HFFc6 (cell line): ENCODE data around the gene USP53. TPM values are rescaled to one million over a fixed set of nuclear protein-coding genes. Genes with fewer than 3 reads are reported as not detected.
"Not testable (repeated sequence)": the region's sequence is repeated elsewhere in the genome, so short reads cannot be mapped to it uniquely, and the experiment has no call there.

ENCODE experiments used
- DNase-seq: peaks from one replicate; pipeline ENCODE4 v3.0.0-alpha.2; 2018
- H3K27ac Mint-ChIP-seq: 2 replicates; pipeline ENCODE4 v1.8.0; 2020; ENCODE audit warnings: mild to moderate bottlenecking, mixed read lengths
- H3K27me3 Mint-ChIP-seq: 2 replicates; pipeline ENCODE4 v1.8.0; 2021; ENCODE audit warnings: mild to moderate bottlenecking, moderate library complexity, mixed read lengths; ENCODE audit not compliant: insufficient read depth
- H3K36me3 Mint-ChIP-seq: 2 replicates; pipeline ENCODE4 v1.8.0; 2021; ENCODE audit warnings: low read depth, mixed read lengths
- H3K4me1 Mint-ChIP-seq: 2 replicates; pipeline ENCODE4 v1.8.0; 2020; ENCODE audit warnings: low read depth, mixed read lengths
- H3K4me3 Mint-ChIP-seq: 2 replicates; pipeline ENCODE4 v1.8.0; 2020; ENCODE audit warnings: mild to moderate bottlenecking, moderate library complexity, mixed read lengths
- H3K9me3 Mint-ChIP-seq: 2 replicates; pipeline ENCODE4 v1.8.0; 2020; ENCODE audit warnings: mild to moderate bottlenecking, mixed read lengths
- total RNA-seq, 6 experiments: library from RNA; stranded (reverse); fragmentation: NEBNext Ultra II Directional; extraction: Animal tissue kit (Norgen Biotek cat#: 25700); gene quantifications; 2 replicates in 1 of 6; 3 replicates in 5 of 6; pipeline ENCODE4 v1.2.3, GENCODE V29; 2021
- TF ChIP-seq, protein P1 (sequence below): fragments of 200-600 bp; sonication (generic); IDR thresholded peaks from 2 replicates; pipeline ENCODE4 v1.5.0; 2021; ENCODE audit warnings: antibody characterized with exemption, mild to moderate bottlenecking

Gene USP53
- total RNA-seq, 6 experiments from 2014 or later: 113 to 187 (median 120) TPM

GRCh38 chr4:119329835-119330620, 117.5 kb downstream of the USP53 start:
- DNase-seq: no peak
- Mint-ChIP-seq H3K4me3 (no peak overlapping the region), H3K27ac (no peak overlapping the region), H3K9me3 (no peaks in the 10 kb centered on the region), H3K27me3 (peaks cover 4% of the 10 kb centered on the region), H3K36me3 (no peaks in the 10 kb centered on the region), H3K4me1 (no peaks in the 10 kb centered on the region)
- TF ChIP-seq, protein P1, sequence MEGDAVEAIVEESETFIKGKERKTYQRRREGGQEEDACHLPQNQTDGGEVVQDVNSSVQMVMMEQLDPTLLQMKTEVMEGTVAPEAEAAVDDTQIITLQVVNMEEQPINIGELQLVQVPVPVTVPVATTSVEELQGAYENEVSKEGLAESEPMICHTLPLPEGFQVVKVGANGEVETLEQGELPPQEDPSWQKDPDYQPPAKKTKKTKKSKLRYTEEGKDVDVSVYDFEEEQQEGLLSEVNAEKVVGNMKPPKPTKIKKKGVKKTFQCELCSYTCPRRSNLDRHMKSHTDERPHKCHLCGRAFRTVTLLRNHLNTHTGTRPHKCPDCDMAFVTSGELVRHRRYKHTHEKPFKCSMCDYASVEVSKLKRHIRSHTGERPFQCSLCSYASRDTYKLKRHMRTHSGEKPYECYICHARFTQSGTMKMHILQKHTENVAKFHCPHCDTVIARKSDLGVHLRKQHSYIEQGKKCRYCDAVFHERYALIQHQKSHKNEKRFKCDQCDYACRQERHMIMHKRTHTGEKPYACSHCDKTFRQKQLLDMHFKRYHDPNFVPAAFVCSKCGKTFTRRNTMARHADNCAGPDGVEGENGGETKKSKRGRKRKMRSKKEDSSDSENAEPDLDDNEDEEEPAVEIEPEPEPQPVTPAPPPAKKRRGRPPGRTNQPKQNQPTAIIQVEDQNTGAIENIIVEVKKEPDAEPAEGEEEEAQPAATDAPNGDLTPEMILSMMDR: no peak

DNA sequence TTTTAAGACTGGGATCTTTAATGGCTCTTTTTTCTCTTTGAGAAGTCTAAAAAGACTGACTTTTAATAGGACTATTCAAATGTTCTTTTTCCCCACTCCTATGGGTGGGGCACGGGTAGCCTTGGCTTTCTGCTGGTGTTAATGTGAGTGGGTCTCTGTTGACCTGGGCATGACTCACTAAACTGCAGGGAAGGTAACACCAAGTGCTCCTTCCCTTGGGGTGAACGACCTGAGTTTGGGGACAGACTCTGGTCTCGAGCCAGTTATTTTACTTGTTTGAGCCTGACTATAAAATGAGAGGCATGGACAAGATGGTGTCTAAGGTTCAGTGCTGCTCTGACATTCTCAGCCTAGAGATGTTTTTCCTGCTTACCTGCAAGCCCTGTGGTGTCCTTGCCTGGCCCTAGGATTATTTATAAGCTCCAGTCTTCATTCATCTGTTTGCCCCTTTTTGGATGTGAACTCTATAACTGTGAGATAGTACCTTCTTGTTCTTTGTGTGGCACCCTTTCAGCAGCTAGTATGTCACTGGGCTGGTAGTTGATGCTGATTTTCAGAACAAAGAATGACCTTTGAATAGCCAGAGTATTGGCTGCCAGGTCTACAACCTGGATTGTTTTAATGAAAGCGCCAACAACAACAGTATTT, 123.9 kb downstream of the USP53 start:
- H3K4me1 Mint-ChIP-seq, H3K27ac Mint-ChIP-seq, H3K36me3 Mint-ChIP-seq, DNase-seq, H3K27me3 Mint-ChIP-seq, H3K9me3 Mint-ChIP-seq, H3K4me3 Mint-ChIP-seq: not testable (repeated sequence)

- Mint-ChIP-seq H3K4me3 (no peak overlapping the region), H3K4me1 (peaks cover 8% of the 10 kb centered on the region), H3K9me3 (no peaks in the 10 kb centered on the region), H3K36me3 (no peaks in the 10 kb centered on the region), H3K27ac (no peak overlapping the region), H3K27me3 (peaks cover 2% of the 10 kb centered on the region)
- DNase-seq: no peak
- TF ChIP-seq, protein P1: no peak
Measured at GRCh38 chr4:119337010-119337409, 124.5 kb downstream of the USP53 start.

GRCh38 chr4:119339895-119340294, 127.4 kb downstream of the USP53 start:
- DNase-seq, H3K27ac Mint-ChIP-seq, H3K27me3 Mint-ChIP-seq, H3K9me3 Mint-ChIP-seq, H3K4me3 Mint-ChIP-seq, H3K4me1 Mint-ChIP-seq, H3K36me3 Mint-ChIP-seq: not testable (repeated sequence)

DNA sequence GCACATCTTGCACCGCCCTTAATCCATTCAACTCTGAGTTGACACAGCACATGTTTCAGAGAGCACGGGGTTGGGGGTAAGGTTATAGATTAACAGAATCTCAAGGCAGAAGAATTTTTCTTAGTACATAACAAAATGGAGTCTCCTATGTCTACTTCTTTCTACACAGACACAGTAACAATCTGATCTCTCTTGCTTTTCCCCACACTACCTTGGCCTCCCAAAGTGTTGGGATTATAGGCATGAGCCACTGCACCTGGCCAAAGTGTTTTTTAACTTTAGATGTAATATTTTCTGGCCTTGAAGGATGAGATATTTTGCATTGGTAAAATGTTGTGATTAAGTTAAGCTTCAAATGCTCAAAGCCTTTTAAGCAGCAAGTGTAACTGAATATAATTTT, 130.8 kb downstream of the USP53 start:
- not testable (repeated sequence) for H3K4me3 Mint-ChIP-seq, H3K27me3 Mint-ChIP-seq, H3K9me3 Mint-ChIP-seq, DNase-seq, H3K4me1 Mint-ChIP-seq, H3K27ac Mint-ChIP-seq, H3K36me3 Mint-ChIP-seq

Other genes starting within 250 kb of the USP53 start
- under 1 TPM; 0.28 to 0.71 (median 0.37) TPM for gene MYOZ2, start 76.9 kb upstream of the USP53 start, total RNA-seq
- gene FABP2, start 109.4 kb downstream of the USP53 start, total RNA-seq: not detected